PC-9 (cell line): ENCODE data around the gene ETFA. TPM values are rescaled to one million over a fixed set of nuclear protein-coding genes. Genes with fewer than 3 reads are reported as not detected.
"Not testable (repeated sequence)": the region's sequence is repeated elsewhere in the genome, so short reads cannot be mapped to it uniquely, and the experiment has no call there.

Source experiments
- BruUV-seq: library from RNA; stranded (reverse); fragments of 400-500 nt; replicated peaks from 2 replicates; lab custom pipeline; 2021; lab: Mats Ljungman, UMichigan
- CTCF ChIA-PET: fragments of 300-600 bp; sonication (Branson Sonifier 250); formaldehyde crosslinking; loops from one replicate; lab custom pipeline; 2022; ENCODE audit warnings: antibody characterized with exemption; lab: Charles Lee
- POLR2A ChIA-PET: fragments of 300-600 bp; sonication (Branson Sonifier 250); formaldehyde crosslinking; loops from one replicate; lab custom pipeline; 2022; ENCODE audit warnings: antibody characterized with exemption; ENCODE audit not compliant: unreplicated experiment; lab: Charles Lee
- DNase-seq, 2 experiments: peaks; one replicate each; pipeline versions ENCODE4 v3.0.0 to v3.0.0-alpha.2; 2015 to 2022; ENCODE audit warnings: mixed read lengths in 1 of 2
- H2AFZ ChIP-seq: fragments of 200-600 bp; sonication (generic); 2 replicates; pipeline ENCODE4 v1.8.1; 2017; ENCODE audit warnings: antibody characterized with exemption
- H3F3A ChIP-seq: fragments of 200-600 bp; sonication (generic); 2 replicates; pipeline ENCODE4 v1.8.1; 2017; ENCODE audit warnings: antibody characterized with exemption, mild to moderate bottlenecking, low read depth; ENCODE audit not compliant: insufficient read depth
- H3K27ac ChIP-seq: fragments of 200-600 bp; sonication (generic); 2 replicates; pipeline ENCODE4 v1.6.1; 2016; ENCODE audit warnings: mixed run types
- H3K27me3 ChIP-seq: fragments of 200-600 bp; sonication (generic); 2 replicates; pipeline ENCODE4 v1.6.1; 2016; ENCODE audit warnings: low read depth, mixed run types; ENCODE audit not compliant: insufficient read depth
- H3K36me3 ChIP-seq: fragments of 200-600 bp; sonication (generic); 2 replicates; pipeline ENCODE4 v1.6.1; 2016; ENCODE audit warnings: low read depth, mixed run types
- H3K4me1 ChIP-seq: fragments of 200-600 bp; sonication (generic); replicated peaks from 2 replicates; pipeline ENCODE4 v1.6.1; 2016; ENCODE audit warnings: mixed run types; ENCODE audit not compliant: insufficient read depth
- H3K4me2 ChIP-seq: fragments of 200-600 bp; sonication (generic); 2 replicates; pipeline ENCODE4 v1.6.1; 2017; ENCODE audit warnings: mixed run types
- H3K4me3 ChIP-seq: fragments of 200-600 bp; sonication (generic); 2 replicates; pipeline ENCODE4 v1.6.1; 2016; ENCODE audit warnings: mixed run types
- H3K79me2 ChIP-seq: fragments of 200-600 bp; sonication (generic); 2 replicates; pipeline ENCODE4 v1.6.1; 2017; ENCODE audit warnings: low read depth, mixed run types
- H3K9me2 ChIP-seq: fragments of 200-600 bp; sonication (generic); 2 replicates; pipeline ENCODE4 v1.8.1; 2017; ENCODE audit warnings: mild to moderate bottlenecking; ENCODE audit not compliant: insufficient read depth
- H3K9me3 ChIP-seq: fragments of 200-600 bp; sonication (generic); 2 replicates; pipeline ENCODE4 v1.8.1; 2016; ENCODE audit warnings: low read depth; ENCODE audit not compliant: insufficient read depth
- H4K20me1 ChIP-seq: fragments of 200-600 bp; sonication (generic); 2 replicates; pipeline ENCODE4 v1.8.1; 2017; ENCODE audit not compliant: insufficient read depth
- CTCF ChIP-seq: fragments of 200-600 bp; sonication (generic); conservative IDR thresholded peaks from 2 replicates; pipeline ENCODE4 v1.6.1; 2017; ENCODE audit warnings: mixed run types, antibody characterized with exemption, mild to moderate bottlenecking, moderate library complexity
- EZH2 ChIP-seq: fragments of 200-600 bp; sonication (generic); IDR thresholded peaks from 2 replicates; pipeline ENCODE4 v1.8.0; 2017; ENCODE audit warnings: antibody characterized with exemption, low read depth
- intact Hi-C: fragments of 100-400 bp; cut with micrococcal nuclease; formaldehyde crosslinking; loops from one replicate; pipeline ENCODE4 v1.10.0; 2022; ENCODE audit not compliant: unreplicated experiment
- total RNA-seq: library from RNA; stranded (reverse); gene quantifications from 2 replicates; pipeline ENCODE4 v1.2.3, GENCODE V29; 2021

ETFA gene
- total RNA-seq, 1 experiment from 2014 or later: 187 TPM

GRCh38 chr15:76296849-76297248 lies 14.4 kb downstream of the ETFA start:
- no peaks in the 10 kb centered on the region for H3K4me1 ChIP-seq
- TF ChIP-seq EZH2 (no peak), CTCF (no peak)
- no peaks in the 10 kb centered on the region for H3K9me2 ChIP-seq
- ChIA-PET POLR2A (no interaction called here), CTCF (no interaction called here)
- H3K9me3 ChIP-seq: no peaks in the 10 kb centered on the region
- H2AFZ ChIP-seq: no peak overlapping the region
- H3K36me3 ChIP-seq: peaks cover 9% of the 10 kb centered on the region
- H3K79me2 ChIP-seq: peaks cover 96% of the 10 kb centered on the region
- DNase-seq: no peak
- peaks cover 71% of the 10 kb centered on the region for H4K20me1 ChIP-seq
- H3K27me3 ChIP-seq: no peaks in the 10 kb centered on the region
- H3K27ac ChIP-seq: no peak overlapping the region
- intact Hi-C loops: no loop called here
- no TSS peak for BruUV-seq
- no peak overlapping the region for H3K4me3 ChIP-seq
- H3F3A ChIP-seq: peaks cover 11% of the 10 kb centered on the region; the same call in 1 of the 2 replicates
- H3K4me2 ChIP-seq: no peak overlapping the region

GRCh38 chr15:76294463-76294862 lies 16.8 kb downstream of the ETFA start:
- POLR2A ChIA-PET, H3K9me2 ChIP-seq, BruUV-seq, H3K4me1 ChIP-seq, H2AFZ ChIP-seq, DNase-seq, intact Hi-C loops, H3K36me3 ChIP-seq, H3K27ac ChIP-seq, H3K9me3 ChIP-seq, H3F3A ChIP-seq, CTCF ChIA-PET, H3K4me2 ChIP-seq, H3K27me3 ChIP-seq, H3K4me3 ChIP-seq: not testable (repeated sequence)
- Histone ChIP-seq H3K79me2 (peaks cover 89% of the 10 kb centered on the region), H4K20me1 (peaks cover 57% of the 10 kb centered on the region)

GRCh38 chr15:76293361-76293760 lies 17.9 kb downstream of the ETFA start:
- Histone ChIP-seq H3K9me3 (no peaks in the 10 kb centered on the region), H3K4me2 (no peak overlapping the region), H4K20me1 (peaks cover 48% of the 10 kb centered on the region), H3F3A (peaks cover 9% of the 10 kb centered on the region; the same call in 1 of the 2 replicates), H3K79me2 (peaks cover 84% of the 10 kb centered on the region), H3K27ac (no peak overlapping the region), H3K4me1 (no peaks in the 10 kb centered on the region), H3K9me2 (no peaks in the 10 kb centered on the region), H2AFZ (no peak overlapping the region), H3K4me3 (no peak overlapping the region), H3K27me3 (no peaks in the 10 kb centered on the region), H3K36me3 (peaks cover 9% of the 10 kb centered on the region)
- intact Hi-C loops: no loop called here
- POLR2A ChIA-PET: no interaction called here
- no TSS peak for BruUV-seq
- CTCF ChIA-PET: no interaction called here
- DNase-seq: no peak
- no peak for TF ChIP-seq CTCF
- no peak for TF ChIP-seq EZH2

- intact Hi-C loops: no loop called here
- H3K27me3 ChIP-seq: no peaks in the 10 kb centered on the region
- no peak for TF ChIP-seq EZH2
Observed at GRCh38 chr15:76289582-76289981, 21.7 kb downstream of the ETFA start.

More at GRCh38 chr15:76289582-76289981, 21.7 kb downstream of the ETFA start:
- H3K9me3 ChIP-seq: no peaks in the 10 kb centered on the region
- CTCF ChIA-PET: interaction anchor here (0.6 kb wide), 2 partner anchors 38 to 218 kb away, joined by 3 to 9 read pairs; no protein-coding TSS in a partner anchor
- peaks cover 51% of the 10 kb centered on the region for H3K79me2 ChIP-seq
- DNase-seq: no peak
- BruUV-seq: no TSS peak
- H2AFZ ChIP-seq: no peak overlapping the region
- peak overlapping the region; percentile 9; the same call in 1 of the 2 replicates for H3K27ac ChIP-seq
- H3K4me3 ChIP-seq: no peak overlapping the region
- H4K20me1 ChIP-seq: peaks cover 29% of the 10 kb centered on the region
- H3K4me2 ChIP-seq: no peak overlapping the region
- H3K4me1 ChIP-seq: no peaks in the 10 kb centered on the region
- H3F3A ChIP-seq: peaks cover 16% of the 10 kb centered on the region; the same call in 1 of the 2 replicates
- H3K9me2 ChIP-seq: no peaks in the 10 kb centered on the region
- H3K36me3 ChIP-seq: peaks cover 20% of the 10 kb centered on the region
- POLR2A ChIA-PET: no interaction called here
